Bone marrow (tissue), 2 donors: ENCODE measurements around the gene SLCO1B1.

ENCODE experiments used
- DNase-seq, 2 donors: peaks; one replicate each; lab custom pipeline; 2025; lab: John Stamatoyannopoulos, UW

Gene SLCO1B1

GRCh38 chr12:21220266-21220665 is 89.3 kb downstream of the SLCO1B1 start:
- DNase-seq, result no peak

DNA sequence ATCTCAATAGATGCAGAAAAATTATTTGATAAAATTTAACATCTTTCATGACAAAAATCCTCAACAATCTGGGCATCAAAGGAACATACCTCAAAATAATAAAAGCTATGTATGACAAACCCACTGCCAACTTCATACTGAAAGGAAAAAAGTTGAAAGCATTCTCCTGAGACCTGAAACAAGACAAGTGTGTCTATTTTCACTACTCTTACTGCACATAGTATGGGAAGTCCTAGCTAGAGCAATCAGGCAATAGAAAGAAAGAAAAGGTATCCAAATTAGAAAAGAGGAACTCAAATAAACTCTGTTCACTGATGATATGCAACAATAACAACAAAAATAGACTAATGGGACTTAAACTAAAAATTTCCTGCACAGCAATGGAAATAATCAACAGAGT is 90.1 kb downstream of the SLCO1B1 start:
- no peak for DNase-seq

DNA sequence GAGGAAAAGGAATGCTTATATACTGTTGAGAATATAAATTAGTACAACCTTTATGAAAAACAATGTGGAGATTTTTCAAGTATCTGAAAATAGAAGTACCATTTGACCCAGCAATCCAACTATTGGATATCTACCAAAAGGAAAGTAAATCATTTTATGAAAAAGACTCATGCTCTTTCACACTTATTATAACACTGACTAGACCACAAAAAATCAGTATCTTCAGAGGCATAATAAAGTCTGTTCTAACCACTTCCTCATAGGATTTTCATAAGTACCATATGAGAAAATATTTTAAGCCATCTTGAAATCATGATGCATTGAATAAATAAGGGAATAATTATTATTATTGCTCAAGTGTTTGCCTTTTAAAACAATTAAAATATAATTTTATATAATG is 90.8 kb downstream of the SLCO1B1 start:
- DNase-seq, result no peak

DNA sequence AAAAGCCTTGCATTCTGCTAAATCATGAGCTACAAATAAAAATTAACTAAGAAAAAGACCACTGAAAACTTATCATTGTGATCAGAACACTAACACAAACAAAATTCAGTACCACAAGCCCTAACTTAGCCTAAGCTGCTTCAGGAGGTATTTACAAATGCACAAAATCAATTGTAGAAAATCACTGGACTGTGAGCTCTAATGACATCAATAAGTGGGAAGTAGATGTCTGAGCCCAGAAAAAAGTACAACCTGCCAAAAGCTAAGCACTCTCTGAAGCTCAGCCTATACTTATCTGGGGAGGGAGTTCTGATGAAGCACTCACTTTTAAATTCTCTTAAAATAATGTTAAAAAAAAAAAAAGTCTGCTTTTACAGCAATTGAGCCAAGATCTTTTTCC is 92.9 kb downstream of the SLCO1B1 start:
- no peak for DNase-seq

DNA sequence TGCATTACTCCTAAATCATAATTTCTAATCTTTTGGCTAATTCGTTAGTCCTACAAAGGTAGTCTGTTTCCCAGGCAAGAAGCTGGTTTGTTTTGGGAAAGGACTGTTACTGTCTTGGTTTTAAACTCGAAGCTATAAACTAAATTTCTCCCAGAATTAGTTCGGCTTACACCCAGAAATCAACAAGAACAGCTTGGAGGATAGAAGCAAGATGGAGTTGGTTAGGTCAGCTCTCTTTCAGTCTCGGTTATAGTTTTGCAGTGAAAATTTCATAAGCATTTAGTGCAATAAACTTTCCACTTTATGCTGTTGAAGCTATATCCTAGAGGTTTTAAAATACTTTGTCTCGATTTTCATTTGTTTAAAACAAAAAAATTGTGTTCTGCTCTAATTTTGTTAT is 103.4 kb downstream of the SLCO1B1 start:
- DNase-seq, result no peak

GRCh38 chr12:21239866-21240265 is 108.9 kb downstream of the SLCO1B1 start:
- DNase-seq, result no peak

GRCh38 chr12:21248679-21249078 is 117.7 kb downstream of the SLCO1B1 start:
- DNase-seq, result no peak

GRCh38 chr12:21252070-21252469 is 121.1 kb downstream of the SLCO1B1 start:
- DNase-seq, result no peak

GRCh38 chr12:21257172-21257571 is 126.2 kb downstream of the SLCO1B1 start:
- DNase-seq, result no peak

- no peak for DNase-seq
Observed at GRCh38 chr12:21264232-21264631, 133.2 kb downstream of the SLCO1B1 start.

GRCh38 chr12:21265932-21266331 is 134.9 kb downstream of the SLCO1B1 start:
- DNase-seq, result no peak

DNA sequence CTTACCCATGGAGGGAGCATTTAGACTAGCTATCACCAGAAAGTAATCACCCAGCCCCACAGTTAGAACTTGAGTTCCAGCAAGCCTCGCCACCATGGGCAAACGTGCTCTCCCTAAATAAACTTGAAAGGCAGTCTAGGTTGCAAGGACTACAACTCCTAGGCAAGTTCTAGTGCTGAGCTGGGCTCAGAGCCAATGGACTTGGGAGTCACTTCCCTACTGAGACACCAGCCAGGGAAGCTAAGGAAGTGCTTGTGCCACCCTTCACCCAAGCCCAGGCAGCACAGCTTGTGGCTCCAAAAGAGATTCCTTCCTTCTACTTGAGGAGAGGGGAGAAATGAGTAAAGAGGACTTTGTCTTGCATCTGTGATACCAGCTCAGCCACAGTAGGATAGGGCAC is 145.8 kb downstream of the SLCO1B1 start:
- DNase-seq, result no peak
